Urothelium cell line (cell line): ENCODE data around the gene SLC8A3.

ENCODE experiments used
- DNase-seq: peaks from one replicate; pipeline ENCODE4 v3.0.0; 2011; ENCODE audit warnings: low spot score, mixed read lengths
- FAIRE-seq: peaks from 2 replicates; lab custom pipeline; 2011; peaks lifted over from hg19 to GRCh38; lab: Jason Lieb, UNC

SLC8A3 gene

GRCh38 chr14:70002589-70003346 lies 186.0 kb downstream of the SLC8A3 start:
- FAIRE-seq, result peak; percentile 69
- no peak for DNase-seq

GRCh38 chr14:70000601-70001000 lies 188.2 kb downstream of the SLC8A3 start:
- DNase-seq, result no peak
- peak; percentile 96 for FAIRE-seq

DNA sequence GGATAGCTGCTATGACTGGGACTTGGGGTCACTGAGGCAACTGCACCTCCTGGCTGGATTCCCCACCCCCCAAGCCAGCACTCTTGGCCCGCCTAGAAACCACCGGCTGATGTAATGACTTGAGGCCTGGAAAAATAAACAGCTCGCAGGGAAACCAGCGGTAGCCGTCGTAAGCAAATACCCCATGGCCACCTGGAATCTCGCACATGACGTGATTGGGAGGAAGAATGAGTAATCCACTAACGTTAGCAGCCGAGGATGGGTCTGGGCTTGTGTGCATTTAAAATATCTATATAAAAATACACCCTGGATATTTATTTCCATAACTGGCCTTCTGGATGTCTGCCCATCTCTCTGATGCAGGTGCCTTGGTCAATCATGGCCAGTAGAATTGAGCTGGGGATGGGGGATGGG lies 189.5 kb downstream of the SLC8A3 start:
- FAIRE-seq, result no peak
- peak; percentile 94 for DNase-seq

DNA sequence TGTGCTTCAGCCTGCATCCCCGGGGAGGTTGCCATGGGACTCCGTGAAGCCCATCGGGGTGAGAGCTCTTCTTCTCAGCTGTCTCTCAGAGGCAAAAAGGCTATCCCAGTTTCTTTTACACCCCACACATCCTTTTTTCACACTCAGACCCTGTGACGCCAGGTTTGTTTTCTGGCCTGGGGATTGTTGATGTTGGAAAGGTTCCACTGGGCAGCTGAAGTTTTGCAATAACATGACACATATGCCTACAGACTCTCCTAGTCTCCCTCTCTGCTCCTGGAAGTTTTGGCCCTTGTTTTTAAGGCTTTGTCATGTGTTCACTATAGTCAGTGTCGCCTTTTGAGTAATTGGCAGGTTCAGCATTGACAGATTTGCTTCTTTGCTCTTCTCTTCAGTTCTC lies 190.9 kb downstream of the SLC8A3 start:
- FAIRE-seq (peak; percentile 76), DNase-seq (peak; percentile 71)

GRCh38 chr14:69996216-69996615 lies 192.5 kb downstream of the SLC8A3 start:
- DNase-seq (peak; percentile 79), FAIRE-seq (peak; percentile 84)
